Cortex of kidney (tissue), 1 donor: ENCODE results near the gene UNC13D.

Source experiments
- DNase-seq: peaks from one replicate; lab custom pipeline; 2025; lab: John Stamatoyannopoulos, UW

The UNC13D gene

GRCh38 chr17:75850928-75851692 lies 6.9 kb upstream of the UNC13D start:
- no peak for DNase-seq

GRCh38 chr17:75849724-75850123 lies 5.5 kb upstream of the UNC13D start:
- no peak for DNase-seq

GRCh38 chr17:75849279-75849646 lies 5.1 kb upstream of the UNC13D start:
- DNase-seq, result no peak

GRCh38 chr17:75848523-75849278 lies 4.5 kb upstream of the UNC13D start:
- DNase-seq, result no peak

- no peak for DNase-seq
These were observed 3.7 kb upstream of the UNC13D start for GRCh38 chr17:75847614-75848522.

- no peak for DNase-seq
These were observed 2.7 kb upstream of the UNC13D start for GRCh38 chr17:75846692-75847613.

DNA sequence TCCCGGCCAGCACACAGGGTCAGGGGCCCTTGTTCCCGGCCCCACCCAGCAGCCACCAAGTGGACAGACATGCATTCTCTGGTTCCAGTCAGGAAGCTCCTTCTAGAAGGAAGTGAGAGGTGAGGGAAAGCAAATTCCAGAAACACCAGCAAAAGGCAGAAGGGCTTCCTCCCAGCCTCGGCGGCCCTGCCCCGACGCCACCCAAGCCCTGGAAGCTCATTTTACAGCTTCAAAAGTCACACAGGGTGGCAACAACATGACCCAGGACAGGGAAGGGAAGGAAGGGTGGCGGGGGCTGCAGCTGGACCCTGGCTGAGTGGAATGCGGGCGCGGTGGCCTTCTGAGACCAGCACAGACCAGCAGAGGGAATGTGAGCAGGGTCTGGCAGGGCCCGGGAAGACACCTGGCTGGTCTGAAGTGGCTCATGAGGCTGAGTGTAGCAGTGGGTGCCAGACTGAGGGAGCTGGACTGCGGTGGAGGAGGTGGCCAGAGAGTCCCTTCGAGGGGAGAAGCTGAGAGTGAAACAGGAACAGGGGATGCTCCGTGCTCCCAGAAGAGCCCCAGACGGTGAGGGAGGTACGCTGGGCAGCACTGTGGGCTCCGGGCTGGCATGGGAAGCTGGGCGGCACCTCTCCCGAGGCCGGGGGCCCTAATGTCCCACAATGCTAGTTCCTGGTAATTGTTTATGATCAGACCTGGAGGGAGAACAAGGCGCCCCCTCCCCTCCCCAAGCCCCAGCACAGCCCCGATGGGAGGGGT lies 1.9 kb upstream of the UNC13D start:
- no peak for DNase-seq

DNA sequence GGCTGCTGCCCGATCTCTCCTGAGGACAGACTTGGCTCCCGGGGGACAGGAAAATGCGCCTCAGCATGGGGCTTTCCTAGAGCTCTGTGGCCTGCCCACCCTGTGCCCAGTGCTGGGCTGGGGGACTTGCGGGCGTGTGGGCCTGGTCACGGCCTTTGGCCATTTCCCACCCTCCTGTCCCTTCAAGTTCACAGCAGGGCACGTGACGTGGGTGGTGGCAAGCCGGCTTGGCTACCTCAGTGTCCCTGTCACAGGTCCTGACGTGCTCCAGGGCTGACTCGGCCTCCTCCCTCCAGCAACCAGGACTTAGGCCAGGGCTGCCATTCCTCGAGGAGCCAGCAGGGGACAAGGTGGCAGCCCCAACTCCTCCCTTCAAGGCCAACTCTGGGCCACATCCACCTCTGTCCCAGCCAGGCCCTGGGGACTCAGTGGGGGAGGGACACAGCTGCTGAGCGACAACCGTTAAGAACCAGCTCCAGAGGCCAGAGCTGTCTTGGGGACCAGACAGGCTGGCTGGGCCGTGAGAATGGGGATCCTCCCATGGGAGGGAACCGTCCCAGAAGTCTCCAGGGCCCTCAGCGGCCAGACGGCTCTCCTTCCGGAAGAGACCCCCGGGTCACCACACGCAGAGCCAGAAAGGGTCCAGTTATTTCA lies 981 bp upstream of the UNC13D start:
- DNase-seq, result no peak

DNA sequence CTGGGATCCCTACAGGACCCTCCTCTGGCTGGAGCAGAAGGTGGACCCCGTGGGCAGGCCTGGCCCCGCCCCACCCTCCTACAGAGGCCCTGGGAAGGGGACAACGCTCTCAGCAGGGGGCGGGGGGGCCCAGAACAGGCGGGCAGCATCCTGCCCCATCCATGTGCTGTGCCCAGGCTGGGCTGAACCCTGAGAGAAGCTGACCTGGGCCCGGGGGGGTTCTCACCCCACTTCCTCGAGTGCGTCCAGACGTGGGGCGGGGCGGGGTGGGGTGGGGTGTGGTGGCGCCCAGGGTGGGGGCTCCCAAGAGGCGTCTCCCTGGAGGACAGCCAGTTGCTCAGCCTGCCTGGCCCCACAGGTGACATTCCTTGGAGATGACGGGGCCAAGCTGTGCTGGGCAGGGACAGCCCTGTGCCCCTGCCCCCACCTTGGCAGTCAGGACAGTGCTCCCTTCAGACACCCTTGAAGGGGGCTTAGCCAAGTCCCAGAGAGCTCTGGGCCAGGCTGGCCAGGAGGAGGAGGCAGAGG lies 390 bp upstream of the UNC13D start:
- DNase-seq, result no peak

DNA sequence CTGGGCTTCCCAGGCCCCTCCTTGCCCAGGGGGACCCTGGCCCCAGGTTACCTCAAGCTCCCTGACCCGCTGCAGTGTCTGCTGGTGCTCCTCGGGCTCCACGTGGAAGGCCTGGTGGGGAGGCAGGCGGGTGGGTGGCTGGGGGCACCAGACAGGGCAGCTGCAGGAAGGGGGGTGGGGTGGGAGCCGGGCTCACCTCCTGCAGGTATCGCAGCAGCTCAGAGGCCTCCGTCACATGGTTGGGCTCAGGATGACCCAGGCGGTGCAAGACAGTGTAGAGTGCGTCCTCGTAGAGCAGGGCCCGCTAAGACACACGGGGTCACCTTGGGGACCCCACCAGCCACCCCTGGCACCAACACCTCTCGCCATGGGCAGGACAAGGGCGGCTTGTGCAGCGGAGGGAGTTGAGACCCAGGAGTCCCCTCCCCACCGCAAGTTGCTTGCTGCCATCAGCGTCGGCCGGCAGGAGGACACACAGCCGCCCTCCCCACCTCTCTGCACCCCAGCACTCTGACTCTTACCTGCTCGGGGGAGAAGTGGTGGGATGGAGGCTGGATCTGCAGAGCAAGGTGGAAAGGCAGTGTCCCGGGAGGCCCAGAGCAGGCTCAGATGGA lies 1.1 kb downstream of the UNC13D start:
- no peak for DNase-seq

GRCh38 chr17:75842411-75842810 lies 1.8 kb downstream of the UNC13D start:
- no peak for DNase-seq

GRCh38 chr17:75840799-75841164 lies 3.4 kb downstream of the UNC13D start:
- DNase-seq, result no peak

DNA sequence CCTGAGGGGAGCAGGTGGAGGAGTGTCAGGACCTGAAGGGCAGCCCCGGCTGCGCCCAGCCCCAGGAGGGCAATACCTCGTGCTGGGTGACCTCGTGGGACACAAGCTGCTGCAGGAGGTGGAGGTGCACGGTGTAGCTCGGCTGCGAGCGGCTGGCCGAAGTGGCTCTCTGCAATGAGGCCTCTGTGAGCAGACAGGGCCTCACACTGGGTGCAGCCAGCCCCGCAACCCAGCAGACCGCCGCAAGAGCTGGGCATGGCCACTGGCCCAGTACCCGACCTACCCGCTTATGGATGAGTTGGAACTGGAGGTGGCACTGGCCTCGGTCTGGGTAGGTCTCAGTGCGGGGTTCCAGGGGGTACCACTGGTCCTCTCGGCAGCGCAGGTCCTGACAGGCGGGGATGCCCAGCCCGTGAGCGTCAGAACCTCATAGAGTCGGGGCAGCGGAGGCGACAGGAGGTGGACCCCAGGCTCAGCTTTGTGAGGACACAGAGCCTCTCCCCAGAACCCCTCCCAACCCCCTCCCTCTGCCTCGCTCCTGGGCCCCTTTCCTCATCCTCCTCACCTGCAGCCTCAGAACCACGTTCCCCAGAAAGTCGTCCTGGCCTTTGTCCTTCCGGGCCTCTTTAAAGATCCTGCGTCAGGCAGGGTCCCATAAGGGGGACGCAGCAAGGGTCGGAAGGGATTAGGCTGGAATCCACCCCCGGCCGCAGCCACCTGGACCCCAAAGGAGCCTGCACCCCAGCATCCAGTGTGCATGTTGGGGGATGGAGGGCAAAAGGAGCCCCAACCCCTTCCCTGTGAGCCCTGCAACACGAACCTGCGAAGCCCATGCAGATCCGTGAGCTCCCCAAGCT lies 4.0 kb downstream of the UNC13D start:
- no peak for DNase-seq

DNA sequence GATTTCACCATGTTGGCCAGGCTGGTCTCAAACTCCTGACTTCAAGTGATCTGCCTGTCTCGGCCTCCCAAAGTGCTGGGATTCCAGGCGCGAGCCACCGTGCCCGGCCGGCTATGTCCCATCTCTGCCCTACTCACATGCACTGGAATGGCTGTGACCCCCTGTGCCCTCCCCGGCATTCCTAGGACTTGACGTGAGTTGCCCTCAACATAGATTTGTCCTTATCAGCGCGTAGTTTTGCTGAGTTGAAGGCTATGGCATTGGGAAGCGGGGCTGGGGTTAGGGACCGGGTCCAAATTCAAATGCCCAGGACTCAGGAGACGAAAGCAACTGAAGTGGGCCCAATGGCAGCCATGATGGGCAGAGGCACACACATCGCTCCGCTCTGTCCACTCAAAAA lies 5.8 kb downstream of the UNC13D start:
- no peak for DNase-seq

- no peak for DNase-seq
These were observed 6.3 kb downstream of the UNC13D start for GRCh38 chr17:75837899-75838298.

- no peak for DNase-seq
These were observed 7.6 kb downstream of the UNC13D start for GRCh38 chr17:75836605-75837004.

DNA sequence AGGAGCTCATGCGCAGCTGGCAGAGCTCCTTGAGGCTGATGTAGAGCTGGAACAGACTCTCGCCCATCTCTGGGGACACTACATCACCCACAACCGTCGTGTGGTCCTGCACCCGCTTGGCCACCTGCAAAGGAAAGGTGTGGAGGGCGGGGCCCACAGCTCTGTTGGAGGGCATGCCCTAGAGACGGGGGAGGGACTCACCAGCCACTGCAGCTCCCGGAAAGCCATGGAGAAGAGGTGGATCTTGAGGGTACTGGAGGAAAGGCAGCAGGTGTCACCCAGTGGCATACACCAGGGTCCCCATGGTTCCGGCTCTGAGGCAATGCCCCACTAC lies 8.6 kb downstream of the UNC13D start:
- no peak for DNase-seq

- DNase-seq, result no peak
These were observed 9.1 kb downstream of the UNC13D start for GRCh38 chr17:75834928-75835653.
